Activated gamma-delta T cell (primary cell): ENCODE measurements around the gene RNF212B.
A peak's percentile ranks its signal among the peaks of the same experiment; 100 is the strongest.
"Not testable (repeated sequence)": the region's sequence is repeated elsewhere in the genome, so short reads cannot be mapped to it uniquely, and the experiment has no call there.

ENCODE experiments used
- DNase-seq: peaks from one replicate; lab custom pipeline; 2025; lab: John Stamatoyannopoulos, UW

The RNF212B gene

DNA sequence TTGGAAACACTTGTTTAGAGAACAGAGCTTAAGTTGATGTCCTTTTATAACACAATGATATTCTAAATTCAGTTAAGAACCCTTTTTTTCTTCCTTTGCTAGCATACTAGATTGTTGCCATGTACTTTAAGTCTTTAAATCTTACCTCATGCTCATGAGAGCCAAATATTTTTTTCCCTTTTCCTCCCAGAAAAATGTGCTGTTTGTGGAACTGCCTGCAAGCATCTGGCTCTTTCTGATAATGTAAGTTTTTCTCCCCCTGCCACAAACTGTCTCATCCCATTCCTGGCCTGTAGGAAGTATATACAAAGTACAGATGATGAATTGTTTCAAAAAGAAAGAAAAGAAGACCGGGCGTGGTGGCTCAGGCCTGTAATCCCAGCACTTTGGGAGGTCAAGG, 5.3 kb downstream of the RNF212B start:
- DNase-seq, result no peak

DNA sequence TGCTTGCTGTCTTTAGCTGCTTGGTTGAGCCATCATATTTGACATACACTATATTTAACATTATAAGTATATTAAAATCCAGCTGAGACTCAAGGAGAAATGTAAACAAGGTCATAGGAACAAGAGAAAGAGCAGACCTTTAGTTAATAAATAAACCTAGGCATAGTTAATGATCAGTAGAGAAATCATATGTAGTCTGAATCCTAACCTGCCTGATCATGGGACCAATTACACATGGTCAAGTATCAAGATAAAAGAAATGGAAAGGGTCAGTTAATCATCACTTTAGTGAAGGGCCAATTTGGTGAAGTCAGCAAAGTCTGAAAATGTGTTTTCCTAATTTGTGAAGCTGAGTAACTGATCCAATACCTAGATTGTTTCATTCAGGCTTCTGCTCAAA, 7.5 kb downstream of the RNF212B start:
- no peak for DNase-seq

DNA sequence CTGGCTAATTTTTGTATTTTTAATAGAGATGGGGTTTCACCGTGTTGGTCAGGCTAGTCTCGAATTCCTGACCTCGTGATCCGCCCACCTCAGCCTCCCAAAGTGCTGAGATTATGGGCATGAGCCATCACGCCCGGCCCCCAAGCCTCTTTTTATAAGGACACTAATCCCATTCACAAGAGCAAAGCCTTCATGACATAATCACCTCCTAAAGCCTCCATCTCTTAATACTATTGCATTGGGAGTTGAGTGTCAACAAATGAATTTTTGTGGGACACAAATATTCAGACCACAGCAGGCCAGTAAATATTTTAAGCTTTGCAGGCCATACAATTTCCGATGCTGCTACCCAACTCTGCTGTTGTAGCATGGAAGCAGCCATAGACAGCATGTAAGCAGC, 10.9 kb downstream of the RNF212B start:
- DNase-seq, result no peak

DNA sequence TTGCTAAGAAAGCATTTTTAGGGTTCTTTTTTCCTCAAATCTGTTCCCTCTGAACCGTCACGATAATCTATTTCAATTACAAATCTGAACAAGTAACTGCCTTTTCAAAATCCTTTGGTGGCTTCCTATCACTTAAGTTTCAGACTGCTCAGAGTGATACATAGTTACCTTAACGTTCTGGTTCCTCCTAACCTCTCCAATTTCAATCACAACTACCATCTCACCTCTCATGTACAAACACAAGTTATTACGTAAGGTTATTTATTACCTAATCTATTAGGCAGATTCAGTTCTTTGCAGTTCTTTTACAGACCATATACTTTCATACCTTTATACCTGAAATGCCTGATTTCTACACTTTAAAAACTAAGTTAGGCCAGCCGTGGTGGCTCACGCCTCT, 12.1 kb downstream of the RNF212B start:
- DNase-seq, result no peak

DNA sequence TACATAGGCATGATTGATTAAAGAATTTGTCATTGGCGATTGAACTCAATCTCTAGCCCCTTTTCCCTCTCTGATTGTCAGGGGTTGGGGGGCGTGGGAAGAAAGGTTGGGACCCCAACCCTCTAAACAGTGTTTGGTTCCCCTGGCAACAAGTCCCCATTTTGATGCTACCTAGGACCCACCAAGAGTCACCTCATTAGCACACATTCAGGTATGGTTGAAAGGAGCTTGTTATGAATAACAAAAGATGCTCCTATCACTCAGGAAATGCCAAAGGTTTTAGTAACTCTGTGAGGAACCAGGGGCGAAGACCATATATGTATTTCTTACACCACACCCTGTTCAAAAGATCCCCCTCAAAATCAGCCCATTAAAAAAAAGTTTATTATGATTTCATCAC, 14.3 kb downstream of the RNF212B start:
- DNase-seq, result no peak

DNA sequence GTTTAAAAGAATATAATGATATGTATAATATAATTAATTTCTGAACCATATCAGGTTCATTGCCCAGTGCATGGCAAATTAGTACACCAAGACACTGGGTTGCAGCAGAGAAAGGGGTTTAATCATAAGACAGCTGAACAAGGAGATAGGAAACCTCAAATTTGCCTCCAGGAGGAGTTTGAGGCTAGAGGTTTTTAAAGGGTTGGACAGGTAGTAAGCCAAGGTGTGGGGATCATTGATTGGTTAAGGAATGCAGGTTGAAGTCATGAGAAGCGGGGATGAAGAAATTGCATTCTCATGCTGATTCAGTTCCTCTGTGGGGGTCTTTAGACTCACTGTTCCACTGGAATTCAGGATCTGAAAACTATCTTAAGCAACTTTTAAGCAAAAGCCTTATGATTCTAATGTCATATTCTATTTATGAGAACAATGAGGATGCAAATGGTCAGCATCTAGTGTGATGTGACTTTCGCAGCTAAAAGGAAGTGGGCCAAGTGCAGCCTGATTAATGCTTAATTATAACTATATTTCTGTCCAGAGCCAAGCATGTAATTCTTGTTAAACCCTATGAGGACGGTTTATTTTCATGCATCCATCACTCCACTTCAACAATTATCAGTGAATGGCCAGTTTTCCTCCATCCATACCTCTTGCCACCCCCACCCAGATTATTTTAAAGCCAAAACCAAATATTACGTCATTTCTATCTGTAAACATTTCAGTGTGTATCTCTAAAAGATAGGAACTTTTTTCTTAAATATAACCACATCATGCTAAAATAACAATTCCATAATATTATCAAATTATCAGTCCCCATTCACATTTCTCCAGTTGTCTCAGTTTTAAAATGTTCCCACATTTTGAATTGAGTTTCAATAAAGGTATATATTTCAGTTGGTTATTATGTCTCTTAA, 14.9 kb downstream of the RNF212B start:
- no peak for DNase-seq

DNA sequence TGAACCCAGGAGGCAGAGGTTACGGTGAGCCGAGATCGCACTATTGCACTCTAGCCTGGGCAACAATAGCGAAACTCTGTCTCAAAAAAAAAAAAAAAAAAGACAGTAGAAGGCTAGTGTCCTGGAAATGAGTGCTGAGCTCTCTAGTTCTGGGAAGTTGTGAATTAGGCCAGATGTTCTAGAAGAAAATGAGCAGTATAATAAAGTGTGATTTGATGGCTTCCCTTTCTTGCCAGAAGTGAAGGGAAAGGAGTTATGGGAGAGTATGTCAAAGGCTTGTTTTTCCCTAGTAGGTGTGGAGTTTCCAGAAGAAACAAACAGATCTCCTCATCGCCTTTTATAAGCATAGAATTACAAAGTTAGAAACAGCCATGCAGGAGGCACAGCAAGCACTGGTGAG, 20.5 kb downstream of the RNF212B start:
- DNase-seq, result no peak

DNA sequence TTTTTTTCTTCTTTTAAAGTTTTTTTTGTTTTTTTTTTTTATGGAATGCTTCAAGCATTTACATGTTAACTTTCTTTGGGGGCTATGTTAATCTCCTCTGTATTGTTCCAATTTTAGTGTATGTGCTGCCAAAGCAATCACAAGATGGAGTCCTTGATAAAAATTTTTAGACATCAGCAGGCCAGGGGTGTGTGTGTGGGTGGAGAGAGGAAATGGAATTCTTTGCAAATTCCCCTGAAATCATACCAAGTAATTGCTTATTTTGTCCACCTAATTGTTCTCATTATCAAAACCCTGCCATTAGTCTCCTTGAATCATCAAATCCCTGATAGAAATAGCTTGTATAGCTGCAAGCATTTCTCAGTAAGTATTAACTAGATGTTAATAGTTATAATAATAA, 21.7 kb downstream of the RNF212B start:
- DNase-seq, result no peak

DNA sequence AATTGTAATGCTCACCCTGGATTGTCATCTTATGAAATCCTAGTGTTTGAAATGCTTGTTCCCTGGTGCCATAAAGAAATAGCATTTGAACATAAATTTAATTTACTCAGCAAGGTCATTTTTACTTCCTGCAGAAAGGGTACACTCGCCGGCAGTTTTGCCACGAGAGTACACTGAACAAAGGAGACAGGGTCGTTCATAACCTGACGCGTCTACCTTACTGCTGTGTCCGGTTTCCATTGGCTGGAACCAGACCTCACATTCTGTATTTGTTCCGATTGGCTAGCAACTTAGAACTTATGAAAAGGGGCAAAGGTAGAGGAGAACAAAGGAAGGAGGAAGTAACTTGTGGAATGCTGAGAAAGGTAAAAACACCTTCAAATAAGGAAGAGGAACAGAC, 23.1 kb downstream of the RNF212B start:
- not testable (repeated sequence) for DNase-seq

DNA sequence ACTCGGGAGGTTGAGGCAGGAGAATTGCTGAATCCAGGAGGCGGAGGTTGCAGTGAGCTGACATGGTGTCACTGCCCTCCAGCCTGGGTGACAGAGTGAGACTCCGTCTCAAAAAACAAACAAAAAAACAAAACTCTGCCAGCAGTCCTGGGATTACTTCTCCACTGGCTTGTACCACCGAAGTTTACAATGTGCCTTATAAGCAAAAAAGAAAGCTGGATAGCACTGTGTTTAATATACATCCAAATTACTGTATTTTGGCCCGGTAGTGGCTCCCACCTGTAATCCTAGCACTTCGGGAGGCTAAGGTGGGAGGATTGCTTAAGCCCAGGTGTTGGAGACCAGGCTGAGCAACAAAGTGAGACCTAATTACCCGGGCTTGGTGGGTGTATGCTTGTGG, 31.5 kb downstream of the RNF212B start:
- no peak for DNase-seq

DNA sequence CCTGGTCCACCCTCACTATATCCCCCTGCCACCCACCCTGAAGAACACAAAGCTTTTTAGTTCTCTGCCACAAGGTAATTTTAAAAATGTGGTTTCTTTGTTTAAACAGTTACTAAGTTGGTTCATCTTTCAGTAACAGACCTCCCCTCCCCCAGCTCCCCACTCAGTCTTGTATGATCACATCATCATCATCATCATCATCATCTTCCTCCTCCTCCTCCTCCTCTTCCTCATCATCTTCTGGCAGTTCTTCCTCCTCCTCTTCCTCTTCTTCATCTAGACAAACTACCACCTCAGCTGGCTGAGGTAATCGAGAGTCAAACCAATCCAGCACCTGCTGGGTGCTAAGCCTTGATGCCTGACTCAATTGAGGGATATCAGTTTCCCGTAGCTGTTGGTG, 37.7 kb downstream of the RNF212B start:
- no peak for DNase-seq

DNA sequence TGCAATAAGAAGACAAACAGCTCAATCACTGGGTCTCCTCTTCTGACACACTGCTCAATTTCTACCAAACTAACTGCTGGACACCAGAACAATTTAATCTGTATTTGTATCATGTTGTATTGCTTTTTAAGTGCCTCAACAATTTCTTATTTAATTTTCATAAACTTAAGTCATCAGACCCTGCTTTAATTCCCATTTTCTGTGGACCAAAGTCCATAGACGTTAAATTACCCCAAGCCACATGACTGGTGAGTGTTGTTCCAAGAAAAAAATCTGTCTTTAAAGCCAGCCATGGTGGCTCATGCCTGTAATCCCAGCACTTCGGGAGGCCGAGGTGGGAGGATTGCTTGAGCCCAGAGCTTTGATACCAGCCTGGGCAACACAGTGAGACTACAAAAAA, 39.5 kb downstream of the RNF212B start:
- no peak for DNase-seq

DNA sequence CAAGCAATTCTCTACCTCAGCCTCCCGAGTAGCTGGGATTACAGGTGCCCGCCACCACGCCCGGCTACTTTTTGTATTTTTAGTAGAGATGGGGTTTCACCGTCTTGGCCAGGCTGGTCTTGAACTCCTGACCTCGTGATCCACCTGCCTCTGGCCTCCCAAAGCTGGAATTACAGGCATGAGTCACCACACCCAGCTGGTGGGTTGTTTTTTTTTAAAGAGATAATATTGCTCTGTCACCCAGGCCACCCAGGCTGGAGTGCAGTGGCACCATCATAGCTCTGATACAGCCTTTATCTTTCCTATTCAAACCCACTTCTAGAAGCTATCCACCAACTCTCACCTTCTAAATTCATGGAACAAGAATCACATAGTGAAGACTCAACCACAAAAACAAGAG, 40.2 kb downstream of the RNF212B start:
- DNase-seq, result not testable (repeated sequence)

DNA sequence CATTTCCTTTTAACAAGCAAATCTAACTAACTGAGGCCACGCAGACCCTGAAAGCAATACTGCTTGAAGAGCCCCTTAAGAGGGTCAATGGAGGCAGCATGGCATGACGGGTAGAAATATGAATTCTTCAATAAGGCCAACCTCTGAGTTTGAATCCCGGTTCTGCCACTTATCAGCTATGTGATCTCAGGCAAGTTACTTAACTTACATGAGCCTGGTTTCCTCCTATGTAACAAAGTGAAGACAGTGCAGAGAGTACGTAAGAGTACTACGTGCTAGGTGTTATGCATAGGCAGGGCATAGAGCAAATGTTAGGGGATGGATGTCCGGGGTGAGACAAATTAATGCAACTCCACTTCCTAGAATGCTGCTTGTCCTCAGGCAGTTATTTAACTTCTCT, 43.5 kb downstream of the RNF212B start:
- no peak for DNase-seq

DNA sequence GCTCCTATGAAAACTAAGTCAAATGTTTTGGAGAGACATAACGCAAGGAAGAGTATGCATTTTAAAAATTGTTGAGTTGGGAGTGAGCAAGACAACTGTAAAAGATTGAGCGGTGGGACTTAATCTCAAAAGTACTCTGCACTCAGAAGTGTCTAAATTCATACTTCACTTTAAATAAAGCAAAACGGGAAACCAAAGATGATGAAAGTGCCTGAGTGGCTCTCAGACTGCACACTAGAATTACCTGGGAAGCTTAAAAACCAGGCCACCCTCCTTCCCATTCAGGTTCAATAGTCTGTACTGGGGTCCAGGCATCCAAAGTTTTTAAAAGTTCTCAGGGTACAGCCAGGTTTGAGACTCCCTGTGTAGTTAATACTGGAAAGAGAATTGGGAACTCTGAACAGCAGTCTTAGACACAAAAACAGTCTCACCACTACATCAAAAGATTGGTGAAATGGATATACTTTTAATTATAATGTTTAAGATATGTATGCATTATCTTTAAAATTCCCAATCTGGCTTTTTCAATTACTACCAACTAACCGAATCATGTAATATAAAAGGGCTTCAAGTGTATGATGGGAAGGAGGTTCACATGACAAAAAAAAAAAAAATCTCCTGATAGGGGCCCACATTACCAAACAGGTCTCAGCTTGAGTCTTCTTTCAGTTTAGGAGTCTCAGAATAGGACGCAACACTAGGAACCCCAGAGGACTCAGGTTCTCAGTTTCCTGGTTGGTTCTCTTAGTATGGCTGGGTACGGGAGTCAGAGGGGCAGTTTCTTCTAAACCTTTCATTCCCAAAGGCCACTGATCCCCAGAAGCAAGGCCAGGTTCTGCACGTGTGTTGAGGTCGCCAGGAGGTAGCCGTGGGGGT, 47.2 kb downstream of the RNF212B start:
- DNase-seq, result no peak

DNA sequence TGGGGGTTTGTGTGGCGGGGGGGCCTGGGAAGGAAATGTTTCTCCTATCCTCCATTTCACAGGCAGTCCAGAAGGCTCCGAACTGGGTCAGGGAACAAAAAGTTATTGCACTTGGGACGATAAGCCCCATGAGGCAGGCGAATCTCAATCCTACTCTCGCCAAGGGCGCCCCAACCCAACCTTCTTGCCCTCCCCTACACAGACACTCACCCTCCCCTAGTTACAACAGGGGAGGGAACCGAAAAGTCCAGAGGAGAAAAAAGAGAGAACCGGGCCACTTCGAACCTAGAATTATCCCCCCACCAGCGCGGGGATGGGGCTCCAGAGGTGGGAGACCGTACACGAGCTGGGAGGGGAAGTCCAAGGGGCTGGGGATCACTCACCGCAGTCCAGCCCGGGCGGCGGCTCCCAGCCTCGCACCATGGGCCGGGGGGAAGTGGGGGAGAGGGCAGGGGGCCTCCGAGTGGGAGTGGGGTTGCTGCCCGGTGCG, 47.8 kb downstream of the RNF212B start:
- DNase-seq, result no peak

DNA sequence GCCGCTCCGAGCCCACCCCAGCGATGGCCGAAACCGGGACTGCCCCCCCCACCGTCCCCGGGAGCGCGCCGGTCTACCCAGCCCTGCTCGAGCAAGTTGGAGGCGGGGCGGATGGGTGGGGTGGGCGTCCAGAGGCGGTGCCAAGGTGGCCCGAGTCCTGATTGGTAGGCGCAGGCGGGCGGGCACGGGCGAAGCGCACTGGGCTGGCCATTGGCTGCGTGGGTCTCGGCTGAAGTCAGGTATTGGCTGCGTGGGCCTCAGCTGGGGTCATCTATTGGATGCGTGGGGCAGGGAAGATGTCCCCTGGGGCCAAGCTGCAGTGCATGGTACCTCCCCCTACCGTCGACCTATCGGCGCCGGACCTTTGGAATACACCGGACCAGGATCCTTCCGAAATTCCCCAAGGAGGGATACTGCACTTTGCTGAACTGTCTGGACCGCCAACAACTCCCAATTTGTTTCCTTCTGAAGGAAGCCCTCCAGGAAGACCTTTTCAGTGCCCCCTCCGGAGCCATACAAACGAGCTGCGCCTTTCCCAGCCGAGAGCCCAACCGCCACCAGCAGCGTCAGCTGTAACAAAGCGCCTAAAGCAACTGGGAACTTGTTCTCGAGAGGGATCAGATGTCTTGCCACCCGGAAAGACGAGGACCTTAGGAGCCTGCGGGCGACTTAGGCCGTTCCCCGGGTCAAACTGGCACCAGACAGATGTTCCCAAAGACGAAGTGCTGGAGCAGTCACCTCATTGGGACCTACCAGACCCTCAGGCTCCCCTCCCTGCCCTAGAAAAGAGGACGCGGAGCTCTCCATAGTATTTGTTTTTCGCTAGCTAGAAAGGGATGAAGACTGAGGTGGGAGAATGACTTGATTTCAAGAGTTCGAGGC, 48.5 kb downstream of the RNF212B start, which contains the start of gene HOMEZ:
HOMEZ (minus strand) TSS at position 113 of the 882 bp plus-strand sequence. CDS start 180 bp downstream, outside the sequence.
- DNase-seq, result peak; percentile 95

DNA sequence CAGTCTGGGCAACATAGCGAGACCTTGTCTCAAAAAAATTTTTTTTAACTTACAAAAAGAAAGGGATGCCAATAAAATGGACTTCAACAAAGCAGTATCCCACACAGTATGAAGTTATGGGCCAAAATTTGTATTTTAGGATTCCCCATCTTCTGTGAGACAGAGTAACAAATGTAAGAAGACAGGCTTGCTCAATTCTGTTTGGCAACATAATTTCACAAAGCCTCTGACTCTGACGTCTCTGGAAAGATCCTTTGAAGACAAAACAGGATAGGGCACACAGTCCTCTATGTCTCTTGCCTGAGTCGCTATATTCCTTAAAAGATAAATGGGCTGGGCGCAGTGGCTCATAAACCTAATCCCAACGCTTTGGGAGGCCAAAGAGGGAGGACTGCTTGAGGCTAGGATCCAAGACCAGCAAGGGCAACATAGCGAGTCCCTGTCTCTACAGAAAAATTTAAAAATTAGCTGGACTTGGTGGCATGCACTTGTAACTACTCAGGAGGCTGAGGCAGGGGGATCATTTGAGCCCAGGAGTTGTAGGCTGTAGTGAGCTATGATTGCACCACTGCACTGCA, 49.3 kb downstream of the RNF212B start:
- no peak for DNase-seq

DNA sequence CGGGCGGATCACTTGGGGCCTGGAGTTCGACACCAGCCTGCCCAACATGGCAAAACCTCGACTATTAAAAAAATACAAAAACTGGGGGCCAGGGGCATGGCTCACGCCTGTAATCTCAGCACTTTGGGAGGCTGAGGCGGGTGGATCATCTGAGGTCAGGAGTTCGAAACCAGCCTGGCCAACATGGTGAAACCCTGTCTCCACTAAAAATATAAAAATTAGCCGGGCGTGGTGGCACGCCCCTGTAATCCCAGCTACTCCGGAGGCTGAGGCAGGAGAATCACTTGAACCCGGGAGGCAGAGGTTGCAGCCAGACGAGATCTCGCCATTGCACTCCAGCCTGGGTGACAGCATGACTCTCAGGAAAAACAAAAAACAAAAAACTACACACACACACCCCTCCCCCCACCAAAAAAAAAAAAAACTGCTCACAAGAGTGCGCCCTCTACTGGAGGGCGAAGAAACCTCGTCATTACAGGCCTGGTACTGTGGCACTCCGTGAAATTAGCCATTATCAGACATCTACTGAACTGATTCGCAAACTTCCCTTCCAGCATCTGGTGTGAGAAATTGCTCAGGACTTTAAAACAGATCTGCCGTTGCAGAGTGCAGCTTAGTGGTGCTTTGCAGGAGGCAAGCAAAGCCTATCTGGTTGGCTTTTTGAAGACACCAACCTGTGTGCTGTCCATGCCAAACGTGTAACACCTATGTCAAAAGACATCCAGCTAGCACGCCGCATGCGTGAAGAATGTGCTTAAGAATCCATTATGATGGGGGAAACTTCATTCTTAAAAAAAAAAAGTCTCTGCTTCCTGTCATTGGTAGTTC, 57.2 kb downstream of the RNF212B start:
- no peak for DNase-seq

DNA sequence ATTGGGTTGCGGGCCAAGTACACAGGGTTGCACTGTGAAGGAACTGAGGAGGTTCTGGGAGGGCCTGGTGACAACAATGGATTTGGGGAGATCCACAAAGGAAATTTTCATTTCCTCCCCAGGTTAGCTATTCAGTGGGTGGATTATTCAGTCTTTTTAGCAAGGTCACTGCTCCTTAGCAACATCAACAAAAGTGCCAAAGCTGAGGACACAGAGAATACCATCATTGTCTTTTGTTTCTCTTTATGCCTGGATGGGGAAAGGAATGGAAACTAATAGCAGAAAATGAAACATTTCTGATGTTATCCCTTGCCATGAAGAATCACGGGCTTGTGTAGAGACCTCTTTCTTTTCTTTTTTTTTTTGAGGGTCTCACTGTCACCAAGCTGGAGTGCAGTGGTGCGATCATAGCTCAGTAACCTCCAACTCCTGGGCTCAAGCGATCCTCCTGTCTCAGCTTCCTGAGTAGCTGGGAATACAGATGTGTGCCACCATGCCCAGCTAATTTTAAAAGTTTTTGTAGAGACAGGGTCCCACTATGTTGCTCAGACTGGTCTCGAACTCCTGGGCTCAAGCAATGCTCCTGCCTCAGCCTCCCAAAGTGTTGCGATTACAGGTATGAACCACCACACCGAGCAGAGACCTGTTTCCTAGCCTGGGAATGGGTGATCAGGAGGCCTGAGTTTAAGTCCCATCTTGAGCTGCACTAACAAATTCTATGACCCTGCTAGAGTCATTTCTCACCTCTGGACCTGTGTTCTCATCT, 58.5 kb downstream of the RNF212B start:
- DNase-seq, result no peak
